Colonic mucosa (tissue), 4 donors: ENCODE measurements around the gene SNAPC4. TPM values are rescaled to one million over a fixed set of nuclear protein-coding genes. Genes with fewer than 3 reads are reported as not detected.

ENCODE experiments used
- DNase-seq: peaks from one replicate; pipeline ENCODE4 v3.0.0-alpha.2; 2020
- H3K27ac ChIP-seq: fragments of 200-600 bp; one replicate; pipeline ENCODE4 v1.8.0; 2021
- H3K27me3 ChIP-seq: fragments of 200-600 bp; one replicate; pipeline ENCODE4 v1.8.0; 2021
- H3K36me3 ChIP-seq: fragments of 200-600 bp; one replicate; pipeline ENCODE4 v1.8.0; 2021
- H3K4me1 ChIP-seq: fragments of 200-600 bp; one replicate; pipeline ENCODE4 v1.8.0; 2021; ENCODE audit warnings: mild to moderate bottlenecking
- H3K4me3 ChIP-seq: fragments of 200-600 bp; one replicate; pipeline ENCODE4 v1.8.0; 2021
- H3K9ac ChIP-seq, 2 donors: one replicate each; pipeline ENCODE4 v1.7.0; 2013; ENCODE audit warnings: control low read depth in 2 of 2, low read depth in 2 of 2, low read length in 2 of 2
- H3K9me3 ChIP-seq: fragments of 200-600 bp; one replicate; pipeline ENCODE4 v1.8.0; 2021
- CTCF ChIP-seq: fragments of 200-600 bp; IDR thresholded peaks from one replicate; pipeline ENCODE4 v1.8.0; 2022; ENCODE audit warnings: antibody characterized with exemption, mild to moderate bottlenecking
- intact Hi-C: fragments of 100-400 bp; cut with DNase I; formaldehyde crosslinking; loops from one replicate; pipeline ENCODE4 v1.14.1; 2022
- total RNA-seq, 2 donors: library from RNA; stranded (reverse); fragmentation: NEBNext Ultra II Directional in 1 of 2; extraction: Animal tissue kit (Norgen Biotek cat#: 25700) in 1 of 2; gene quantifications; one replicate each; pipeline ENCODE4 v1.2.1, GENCODE V29; 2021
- donor health status: healthy.
- donor health status: DM: no; HTN: no; CAD: no.
- donor health status: DM: no; HTN: no; CAD: no.

Gene SNAPC4
- total RNA-seq, 2 donors from 2014 or later = 6.0 to 9.7 TPM

GRCh38 chr9:136359774-136360718, 39.9 kb downstream of the SNAPC4 start:
- Histone ChIP-seq H3K36me3 (no peaks in the 10 kb centered on the region), H3K4me1 (peaks cover 9% of the 10 kb centered on the region), H3K9me3 (no peaks in the 10 kb centered on the region), H3K27ac (no peak overlapping the region), H3K9ac (no peak overlapping the region), H3K27me3 (no peaks in the 10 kb centered on the region), H3K4me3 (no peak overlapping the region)
- no peak for DNase-seq
- no peak for TF ChIP-seq CTCF
- intact Hi-C loops = no loop called here

- intact Hi-C loops = no loop called here
- H3K4me1 ChIP-seq = peaks cover 6% of the 10 kb centered on the region
- DNase-seq = no peak
- H3K36me3 ChIP-seq = no peaks in the 10 kb centered on the region
- no peak overlapping the region for H3K27ac ChIP-seq
- TF ChIP-seq CTCF = no peak
- no peaks in the 10 kb centered on the region for H3K27me3 ChIP-seq
- no peak overlapping the region for H3K9ac ChIP-seq
- H3K9me3 ChIP-seq = no peaks in the 10 kb centered on the region
- H3K4me3 ChIP-seq = no peak overlapping the region
Measured at GRCh38 chr9:136358888-136359287, 41.1 kb downstream of the SNAPC4 start.

- H3K36me3 ChIP-seq = no peaks in the 10 kb centered on the region
- H3K27me3 ChIP-seq = no peaks in the 10 kb centered on the region
- intact Hi-C loops = no loop called here
- H3K27ac ChIP-seq = no peak overlapping the region
- H3K4me3 ChIP-seq = no peak overlapping the region
- peaks cover 5% of the 10 kb centered on the region for H3K4me1 ChIP-seq
- no peaks in the 10 kb centered on the region for H3K9me3 ChIP-seq
- no peak for TF ChIP-seq CTCF
- no peak overlapping the region for H3K9ac ChIP-seq
- DNase-seq = no peak
Measured at GRCh38 chr9:136358016-136358415, 42.0 kb downstream of the SNAPC4 start.

GRCh38 chr9:136357202-136357725, 42.7 kb downstream of the SNAPC4 start:
- TF ChIP-seq CTCF = no peak
- H3K4me1 ChIP-seq = no peaks in the 10 kb centered on the region
- DNase-seq = no peak
- H3K9me3 ChIP-seq = no peaks in the 10 kb centered on the region
- no peak overlapping the region for H3K9ac ChIP-seq
- H3K4me3 ChIP-seq = no peak overlapping the region
- intact Hi-C loops = no loop called here
- H3K36me3 ChIP-seq = no peaks in the 10 kb centered on the region
- no peak overlapping the region for H3K27ac ChIP-seq
- no peaks in the 10 kb centered on the region for H3K27me3 ChIP-seq

- no peak for DNase-seq
- intact Hi-C loops = no loop called here
- H3K9ac ChIP-seq = no peak overlapping the region
- H3K27ac ChIP-seq = no peak overlapping the region
- no peak overlapping the region for H3K4me3 ChIP-seq
- H3K4me1 ChIP-seq = no peaks in the 10 kb centered on the region
- H3K36me3 ChIP-seq = no peaks in the 10 kb centered on the region
- TF ChIP-seq CTCF = no peak
- H3K27me3 ChIP-seq = no peaks in the 10 kb centered on the region
- no peaks in the 10 kb centered on the region for H3K9me3 ChIP-seq
Measured at GRCh38 chr9:136355616-136356557, 44.1 kb downstream of the SNAPC4 start.
